Spinal cord (tissue), 10 donors: Measurements from ENCODE around the gene UNC119B. TPM values are rescaled to one million over a fixed set of nuclear protein-coding genes. Genes with fewer than 3 reads are reported as not detected.
A peak's percentile ranks its signal among the peaks of the same experiment; 100 is the strongest.

Experiments
- DNase-seq, 6 donors: peaks; one replicate each; pipeline versions ENCODE4 v3.0.0 to v3.0.0-alpha.2; 2013 to 2015; ENCODE audit warnings: low spot score in 6 of 6, low read depth in 4 of 6
- H3K27ac ChIP-seq: one replicate; pipeline ENCODE4 v1.5.1; 2013; ENCODE audit warnings: low read depth, low read length, control low read depth
- H3K27me3 ChIP-seq: one replicate; pipeline ENCODE4 v1.6.1; 2013; ENCODE audit warnings: low read length; ENCODE audit not compliant: control insufficient read depth, insufficient read depth
- H3K36me3 ChIP-seq: one replicate; pipeline ENCODE4 v1.6.1; 2013; ENCODE audit warnings: low read length; ENCODE audit not compliant: control insufficient read depth, insufficient read depth
- H3K4me1 ChIP-seq: one replicate; pipeline ENCODE4 v1.6.1; 2013; ENCODE audit warnings: low read length; ENCODE audit not compliant: control insufficient read depth, insufficient read depth
- H3K4me3 ChIP-seq: one replicate; pipeline ENCODE4 v1.5.1; 2013; ENCODE audit warnings: low read depth, low read length, control low read depth
- H3K9me3 ChIP-seq: one replicate; pipeline ENCODE4 v1.6.1; 2013; ENCODE audit warnings: low read length; ENCODE audit not compliant: control insufficient read depth, insufficient read depth
- WGBS: methylation state at CpG from one replicate; pipeline ENCODE4 v1.1.5; 2013; ENCODE audit warnings: missing lambda C conversion rate; ENCODE audit not compliant: insufficient coverage; 5-methylcytosine and 5-hydroxymethylcytosine counted together
- polyA plus RNA-seq, 2 donors: library from polyadenylated mRNA; unstranded; fragments of 120-200 nt; gene quantifications; one replicate each; pipeline ENCODE4 v1.2.1, GENCODE V29; 2013; ENCODE audit not compliant: insufficient read length in 2 of 2
- total RNA-seq, 2 donors: library from RNA; depleted of rRNA in 1 of 2; stranded (reverse); fragments of 120-200 nt in 1 of 2; fragments of >200 nt in 1 of 2; gene quantifications; one replicate each; pipeline versions ENCODE4 v1.2.3 to v1.2.4, GENCODE V29; 2013 to 2014
- donor health status: healthy.

Gene UNC119B
- total and polyA plus RNA-seq, 4 donors: 19.1 to 41.9 (median 33.0) TPM

- DNase-seq: no peak
- 78% methylated on average over 4 of the region's 5 CpGs for WGBS
- Histone ChIP-seq H3K27me3 (no peaks in the 10 kb centered on the region), H3K4me1 (peaks cover 18% of the 10 kb centered on the region), H3K9me3 (no peaks in the 10 kb centered on the region), H3K27ac (no peak overlapping the region), H3K4me3 (no peak overlapping the region), H3K36me3 (peaks cover 7% of the 10 kb centered on the region)
These were observed 39.6 kb upstream of the UNC119B start for GRCh38 chr12:120670667-120671066.

DNA sequence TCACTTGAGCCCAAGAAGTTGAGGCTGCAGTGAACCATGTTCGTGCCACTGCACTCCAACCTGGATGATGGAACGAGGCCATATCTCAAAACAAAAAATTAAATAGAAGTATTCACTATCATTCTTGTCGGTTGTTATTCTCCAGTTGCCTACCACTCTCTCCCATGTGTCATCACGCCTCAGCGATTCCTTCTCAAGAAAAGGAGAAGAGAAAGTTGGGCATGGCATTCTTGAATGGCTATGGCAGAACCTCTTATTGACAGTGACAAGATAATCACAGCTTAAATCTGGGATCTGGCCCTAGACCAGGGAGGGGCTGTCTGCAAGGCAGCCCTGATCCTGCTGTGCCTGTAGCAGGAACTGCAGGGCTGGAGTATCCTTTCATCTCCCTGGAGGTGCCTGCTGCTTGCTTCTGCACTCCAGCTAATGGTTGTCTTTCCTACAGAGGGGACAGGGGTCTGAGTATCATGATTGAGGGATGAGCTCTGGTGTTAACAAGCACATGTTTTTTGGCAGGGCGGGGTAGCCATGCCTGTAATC, 36.1 kb upstream of the UNC119B start:
- H3K4me3 ChIP-seq: no peak overlapping the region
- H3K4me1 ChIP-seq: peaks cover 6% of the 10 kb centered on the region
- H3K36me3 ChIP-seq: no peaks in the 10 kb centered on the region
- no peak overlapping the region for H3K27ac ChIP-seq
- no peaks in the 10 kb centered on the region for H3K9me3 ChIP-seq
- DNase-seq: no peak
- no peaks in the 10 kb centered on the region for H3K27me3 ChIP-seq
- 92% methylated on average over 3 of the region's 6 CpGs for WGBS

DNA sequence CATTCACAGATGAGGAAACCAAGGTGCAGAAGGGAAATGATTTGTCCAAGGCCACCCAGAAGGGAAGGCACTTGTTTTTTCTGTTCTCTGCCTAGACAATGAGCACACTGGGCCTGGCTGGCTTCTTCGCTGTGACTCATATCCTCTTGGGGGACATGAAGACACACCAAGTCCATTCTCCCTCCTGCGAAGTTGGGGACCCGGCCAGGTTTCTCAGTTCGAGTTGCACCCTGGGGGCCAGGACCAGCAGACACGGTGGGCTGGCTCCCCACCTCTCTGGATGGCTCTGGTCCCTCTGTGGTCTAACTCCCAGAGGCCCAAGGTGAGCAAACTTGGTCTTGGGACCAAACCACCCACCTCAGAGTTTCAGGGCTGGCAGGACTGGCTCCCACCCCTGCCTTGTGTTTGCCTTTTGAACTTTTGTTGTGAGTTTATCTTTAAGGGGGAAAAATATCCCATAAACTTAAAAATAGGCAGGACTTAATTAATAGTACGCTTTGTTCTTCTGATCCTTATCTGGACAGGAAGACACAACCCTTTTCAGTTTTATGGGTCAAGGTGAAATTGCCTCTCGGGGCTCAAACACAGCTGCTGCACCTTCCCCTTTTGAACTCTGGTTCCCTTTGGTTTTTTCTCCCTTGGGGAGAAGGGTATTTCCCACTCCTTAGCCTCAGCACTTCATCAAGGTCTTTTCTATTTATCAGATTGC, 32.3 kb upstream of the UNC119B start:
- DNase-seq: no peak
- WGBS: 75% methylated on average over 6 of the region's 7 CpGs
- no peaks in the 10 kb centered on the region for H3K27me3 ChIP-seq
- no peaks in the 10 kb centered on the region for H3K4me1 ChIP-seq
- no peak overlapping the region for H3K27ac ChIP-seq
- no peak overlapping the region for H3K4me3 ChIP-seq
- no peaks in the 10 kb centered on the region for H3K36me3 ChIP-seq
- no peaks in the 10 kb centered on the region for H3K9me3 ChIP-seq

- Histone ChIP-seq H3K36me3 (no peaks in the 10 kb centered on the region), H3K27ac (no peak overlapping the region), H3K4me3 (no peak overlapping the region), H3K27me3 (no peaks in the 10 kb centered on the region), H3K4me1 (no peaks in the 10 kb centered on the region), H3K9me3 (no peaks in the 10 kb centered on the region)
- no peak for DNase-seq
- 80% methylated on average over 1 of the region's 8 CpGs for WGBS
These were observed 31.7 kb upstream of the UNC119B start for GRCh38 chr12:120678572-120678971.

GRCh38 chr12:120680165-120680738, 30.0 kb upstream of the UNC119B start:
- H3K4me1 ChIP-seq: no peaks in the 10 kb centered on the region
- no peaks in the 10 kb centered on the region for H3K27me3 ChIP-seq
- 40% methylated on average over 2 of the region's 5 CpGs for WGBS
- H3K36me3 ChIP-seq: no peaks in the 10 kb centered on the region
- no peak overlapping the region for H3K27ac ChIP-seq
- DNase-seq: no peak
- H3K9me3 ChIP-seq: no peaks in the 10 kb centered on the region
- H3K4me3 ChIP-seq: no peak overlapping the region

- Histone ChIP-seq H3K27ac (no peak overlapping the region), H3K36me3 (no peaks in the 10 kb centered on the region), H3K27me3 (no peaks in the 10 kb centered on the region), H3K4me1 (peaks cover 18% of the 10 kb centered on the region), H3K4me3 (no peak overlapping the region), H3K9me3 (no peaks in the 10 kb centered on the region)
- no peak for DNase-seq
- WGBS: 73% methylated on average over 8 of the region's 8 CpGs
These were observed 25.7 kb upstream of the UNC119B start for GRCh38 chr12:120684523-120684932.

GRCh38 chr12:120685522-120685921, 24.7 kb upstream of the UNC119B start:
- WGBS: no CpG with 5 or more reads among the region's 3 CpGs
- H3K27ac ChIP-seq: no peak overlapping the region
- H3K4me1 ChIP-seq: peaks cover 19% of the 10 kb centered on the region

GRCh38 chr12:120686151-120686689, 24.0 kb upstream of the UNC119B start:
- Histone ChIP-seq H3K27me3 (no peaks in the 10 kb centered on the region), H3K9me3 (no peaks in the 10 kb centered on the region), H3K36me3 (no peaks in the 10 kb centered on the region), H3K4me3 (peak overlapping the region; percentile 85), H3K27ac (peak overlapping the region; percentile 97), H3K4me1 (peaks cover 19% of the 10 kb centered on the region)
- under 1% methylated on average over 43 of the region's 46 CpGs for WGBS
- peak; percentile 92 to 99 (median 94) for DNase-seq

More at GRCh38 chr12:120685522-120685921, 24.7 kb upstream of the UNC119B start:
- H3K9me3 ChIP-seq: no peaks in the 10 kb centered on the region
- no peaks in the 10 kb centered on the region for H3K27me3 ChIP-seq
- no peaks in the 10 kb centered on the region for H3K36me3 ChIP-seq
- no peak for DNase-seq
- H3K4me3 ChIP-seq: no peak overlapping the region

GRCh38 chr12:120686690-120687577, 23.3 kb upstream of the UNC119B start, which contains the start of gene MLEC:
TSS of gene MLEC (plus strand) at chr12:120687149. CDS start at chr12:120687297, 148 bp downstream.
- Histone ChIP-seq H3K4me1 (peaks cover 19% of the 10 kb centered on the region), H3K27me3 (no peaks in the 10 kb centered on the region), H3K27ac (peak within 1 kb of the TSS; percentile 97), H3K9me3 (no peaks in the 10 kb centered on the region), H3K4me3 (peak within 1 kb of the TSS; percentile 85), H3K36me3 (no peaks in the 10 kb centered on the region)
- under 1% methylated on average over 82 of the region's 84 CpGs for WGBS
- DNase-seq: peak; percentile 95 to 99 (median 98)
